GM23338 (cell line): Measurements from ENCODE around the gene SLC35A2. TPM values are rescaled to one million over a fixed set of nuclear protein-coding genes. Genes with fewer than 3 reads are reported as not detected.

Experiments used
- ATAC-seq: fragments of 200-7000 bp; cut with Tn5 transposase; 3 replicates; pipeline ENCODE4 v1.9.1; 2020
- DNase-seq: peaks from one replicate; pipeline ENCODE4 v3.0.0-alpha.2; 2015; ENCODE audit warnings: low spot score
- H2AFZ ChIP-seq: fragments of 200-600 bp; sonication (generic); 2 replicates; pipeline ENCODE4 v1.8.0; 2016; ENCODE audit warnings: antibody characterized with exemption, mild to moderate bottlenecking, moderate library complexity
- H3F3A ChIP-seq: fragments of 200-600 bp; sonication (generic); replicated peaks from 2 replicates; pipeline ENCODE4 v1.8.0; 2017; ENCODE audit warnings: antibody characterized with exemption, mixed run types, low read depth
- H3K27ac ChIP-seq: fragments of 200-600 bp; sonication (generic); 2 replicates; pipeline ENCODE4 v1.6.1; 2016; ENCODE audit warnings: low read depth
- H3K27me3 ChIP-seq: fragments of 200-600 bp; sonication (generic); 2 replicates; pipeline ENCODE4 v1.8.0; 2016; ENCODE audit warnings: mild to moderate bottlenecking, mixed run types, moderate library complexity; ENCODE audit not compliant: insufficient read depth
- H3K36me3 ChIP-seq: fragments of 200-600 bp; sonication (generic); 2 replicates; pipeline ENCODE4 v1.8.0; 2016; ENCODE audit warnings: mild to moderate bottlenecking; ENCODE audit not compliant: insufficient read depth
- H3K4me1 ChIP-seq: fragments of 200-600 bp; sonication (generic); 2 replicates; pipeline ENCODE4 v1.8.0; 2016; ENCODE audit warnings: mild to moderate bottlenecking, moderate library complexity; ENCODE audit not compliant: insufficient read depth
- H3K4me2 ChIP-seq: fragments of 200-600 bp; sonication (generic); 2 replicates; pipeline ENCODE4 v1.7.1; 2017; ENCODE audit warnings: mixed run types
- H3K4me3 ChIP-seq: fragments of 200-600 bp; sonication (generic); 2 replicates; pipeline ENCODE4 v1.6.1; 2016; ENCODE audit warnings: mixed run types
- H3K79me2 ChIP-seq: fragments of 200-600 bp; sonication (generic); replicated peaks from 2 replicates; pipeline ENCODE4 v1.8.0; 2017; ENCODE audit warnings: mild to moderate bottlenecking; ENCODE audit not compliant: insufficient read depth
- H3K9me2 ChIP-seq: fragments of 200-600 bp; sonication (generic); 2 replicates; pipeline ENCODE4 v1.8.0; 2017; ENCODE audit not compliant: insufficient read depth
- H4K20me1 ChIP-seq: fragments of 200-600 bp; sonication (generic); replicated peaks from 2 replicates; pipeline ENCODE4 v1.8.0; 2017; ENCODE audit warnings: mild to moderate bottlenecking; ENCODE audit not compliant: insufficient read depth
- H3K27ac Mint-ChIP-seq: 2 replicates; pipeline ENCODE4 v1.8.0; 2020; ENCODE audit warnings: inconsistent platforms, mild to moderate bottlenecking, moderate library complexity, mixed read lengths
- H3K27me3 Mint-ChIP-seq: 3 replicates; pipeline ENCODE4 v1.8.0; 2022; ENCODE audit warnings: low read depth, mild to moderate bottlenecking, moderate library complexity, mixed read lengths, inconsistent platforms; ENCODE audit not compliant: insufficient read depth, poor library complexity
- H3K36me3 Mint-ChIP-seq: 3 replicates; pipeline ENCODE4 v1.8.0; 2021; ENCODE audit warnings: low read depth, mild to moderate bottlenecking, inconsistent platforms, moderate library complexity, mixed read lengths
- H3K4me1 Mint-ChIP-seq: 3 replicates; pipeline ENCODE4 v1.8.0; 2020; ENCODE audit warnings: mild to moderate bottlenecking, inconsistent platforms, mixed read lengths
- H3K4me3 Mint-ChIP-seq: 3 replicates; pipeline ENCODE4 v1.8.0; 2021; ENCODE audit warnings: moderate library complexity, mild to moderate bottlenecking, inconsistent platforms, mixed read lengths
- H3K9me3 Mint-ChIP-seq: 3 replicates; pipeline ENCODE4 v1.8.0; 2020; ENCODE audit warnings: moderate library complexity, mild to moderate bottlenecking, inconsistent platforms, mixed read lengths
- CREB1 ChIP-seq: fragments of 250-450 bp; sonication (Bioruptor Pico); IDR thresholded peaks from 2 replicates; pipeline ENCODE4 v1.5.0; 2020; ENCODE audit warnings: low read depth, mild to moderate bottlenecking, moderate library complexity
- EZH2 ChIP-seq: fragments of 200-600 bp; sonication (generic); IDR thresholded peaks from one replicate; pipeline ENCODE4 v1.8.0; 2017; ENCODE audit warnings: antibody characterized with exemption, mild to moderate bottlenecking, low read depth; ENCODE audit not compliant: unreplicated experiment
- JUNB ChIP-seq: IDR thresholded peaks from one replicate; pipeline ENCODE4 v1.6.1; 2016; ENCODE audit warnings: antibody characterized with exemption; ENCODE audit not compliant: unreplicated experiment
- NANOG ChIP-seq: IDR thresholded peaks from 2 replicates; pipeline ENCODE4 v1.6.1; 2016; ENCODE audit warnings: antibody characterized with exemption, borderline replicate concordance
- POLR2AphosphoS5 ChIP-seq: IDR thresholded peaks from 2 replicates; pipeline ENCODE4 v1.6.1; 2016; ENCODE audit warnings: antibody characterized with exemption, low read depth
- STAT1 ChIP-seq: IDR thresholded peaks from one replicate; pipeline ENCODE4 v1.6.1; 2016; ENCODE audit warnings: antibody characterized with exemption; ENCODE audit not compliant: unreplicated experiment
- ZNF114 ChIP-seq: fragments of 250-450 bp; sonication (Bioruptor Pico); IDR thresholded peaks from 2 replicates; pipeline ENCODE4 v1.5.0; 2020; ENCODE audit warnings: mild to moderate bottlenecking, moderate library complexity
- ZNF331 ChIP-seq: fragments of 250-450 bp; sonication (Bioruptor Pico); IDR thresholded peaks from 2 replicates; pipeline ENCODE4 v1.5.0; 2020; ENCODE audit warnings: low read depth, mild to moderate bottlenecking, moderate library complexity
- polyA plus RNA-seq: library from polyadenylated mRNA; unstranded; fragments of >200 nt; fragmentation: Nextera tagmentation; extraction: Ambion mirVana; gene quantifications from 2 replicates; pipeline ENCODE4 v1.2.1, GENCODE V29; 2016
- total RNA-seq: library from RNA; depleted of rRNA; stranded (reverse); fragments of >200 nt; shearing (Covaris generic); gene quantifications from 2 replicates; pipeline ENCODE4 v1.2.3, GENCODE V29; 2014
- TF ChIP-seq, protein P1 (sequence below): IDR thresholded peaks from 2 replicates; pipeline ENCODE4 v1.6.1; 2016; ENCODE audit warnings: antibody characterized with exemption
- TF ChIP-seq, protein P2 (sequence below): IDR thresholded peaks from one replicate; pipeline ENCODE4 v1.6.1; 2018; ENCODE audit warnings: antibody characterized with exemption; ENCODE audit not compliant: unreplicated experiment
- TF ChIP-seq, protein P3 (sequence below), 2 experiments: fragments of 200-600 bp in 1 of 2; sonication (generic) in 1 of 2; conservative IDR thresholded peaks; 2 replicates each; pipeline versions ENCODE4 v1.5.1 to v1.6.1; 2016 to 2017; ENCODE audit warnings: antibody characterized with exemption in 2 of 2, low read depth in 2 of 2, mild to moderate bottlenecking in 2 of 2, moderate library complexity in 1 of 2

SLC35A2 gene
- total and polyA plus RNA-seq, 2 experiments from 2014 or later = 13.0 to 16.4 TPM

DNA sequence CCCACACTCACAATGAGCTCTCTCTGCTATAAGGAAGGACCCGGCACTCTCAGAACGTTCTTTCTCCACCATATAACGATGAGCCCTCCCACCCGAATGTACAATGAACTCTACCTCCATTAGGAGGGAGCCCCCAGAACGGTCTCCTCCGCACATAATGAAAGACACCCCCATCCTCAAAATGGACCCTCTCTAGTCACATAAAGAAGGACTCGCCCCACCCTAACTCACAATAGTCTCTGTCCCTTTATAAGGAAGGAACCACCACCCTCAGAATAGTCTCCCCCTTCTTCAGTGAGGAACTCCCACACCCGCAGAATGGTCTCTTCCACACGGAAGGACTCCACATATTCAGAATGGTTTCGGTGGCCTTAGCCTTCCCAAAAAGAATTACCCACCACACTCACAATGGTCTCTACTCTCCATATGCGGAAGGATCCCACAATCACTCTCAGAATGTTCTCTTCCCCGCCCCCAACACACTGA is 477 bp downstream of the SLC35A2 start:
- Histone ChIP-seq H3K36me3 (peaks cover 25% of the 10 kb centered on the region; the same call in 1 of the 2 replicates), H3F3A (peaks cover 33% of the 10 kb centered on the region), H2AFZ (no peak overlapping the region), H3K27ac (no peak overlapping the region; the same call in 1 of the 2 replicates), H3K9me2 (no peaks in the 10 kb centered on the region), H3K4me2 (peak overlapping the region; percentile 82), H3K27me3 (no peaks in the 10 kb centered on the region), H3K4me1 (peaks cover 14% of the 10 kb centered on the region; the same call in 1 of the 2 replicates), H3K79me2 (peaks cover 26% of the 10 kb centered on the region), H3K4me3 (peak overlapping the region; percentile 71), H4K20me1 (peaks cover 7% of the 10 kb centered on the region)
- H3K36me3 Mint-ChIP-seq = peaks cover 41% of the 10 kb centered on the region
- H3K27me3 Mint-ChIP-seq = peaks cover 18% of the 10 kb centered on the region
- H3K27ac Mint-ChIP-seq = peak overlapping the region; percentile 94
- DNase-seq (no peak), ATAC-seq (peak; percentile 1; the same call in 2 of the 3 replicates)
- TF ChIP-seq POLR2AphosphoS5 (no peak), STAT1 (no peak), NANOG (no peak), EZH2 (no peak), ZNF114 (no peak), CREB1 (CRISPR knock-in tag) (no peak), JUNB (no peak), ZNF331 (CRISPR knock-in tag) (no peak)
- TF ChIP-seq, protein P1, sequence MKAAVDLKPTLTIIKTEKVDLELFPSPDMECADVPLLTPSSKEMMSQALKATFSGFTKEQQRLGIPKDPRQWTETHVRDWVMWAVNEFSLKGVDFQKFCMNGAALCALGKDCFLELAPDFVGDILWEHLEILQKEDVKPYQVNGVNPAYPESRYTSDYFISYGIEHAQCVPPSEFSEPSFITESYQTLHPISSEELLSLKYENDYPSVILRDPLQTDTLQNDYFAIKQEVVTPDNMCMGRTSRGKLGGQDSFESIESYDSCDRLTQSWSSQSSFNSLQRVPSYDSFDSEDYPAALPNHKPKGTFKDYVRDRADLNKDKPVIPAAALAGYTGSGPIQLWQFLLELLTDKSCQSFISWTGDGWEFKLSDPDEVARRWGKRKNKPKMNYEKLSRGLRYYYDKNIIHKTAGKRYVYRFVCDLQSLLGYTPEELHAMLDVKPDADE = no peak
- TF ChIP-seq, protein P2, sequence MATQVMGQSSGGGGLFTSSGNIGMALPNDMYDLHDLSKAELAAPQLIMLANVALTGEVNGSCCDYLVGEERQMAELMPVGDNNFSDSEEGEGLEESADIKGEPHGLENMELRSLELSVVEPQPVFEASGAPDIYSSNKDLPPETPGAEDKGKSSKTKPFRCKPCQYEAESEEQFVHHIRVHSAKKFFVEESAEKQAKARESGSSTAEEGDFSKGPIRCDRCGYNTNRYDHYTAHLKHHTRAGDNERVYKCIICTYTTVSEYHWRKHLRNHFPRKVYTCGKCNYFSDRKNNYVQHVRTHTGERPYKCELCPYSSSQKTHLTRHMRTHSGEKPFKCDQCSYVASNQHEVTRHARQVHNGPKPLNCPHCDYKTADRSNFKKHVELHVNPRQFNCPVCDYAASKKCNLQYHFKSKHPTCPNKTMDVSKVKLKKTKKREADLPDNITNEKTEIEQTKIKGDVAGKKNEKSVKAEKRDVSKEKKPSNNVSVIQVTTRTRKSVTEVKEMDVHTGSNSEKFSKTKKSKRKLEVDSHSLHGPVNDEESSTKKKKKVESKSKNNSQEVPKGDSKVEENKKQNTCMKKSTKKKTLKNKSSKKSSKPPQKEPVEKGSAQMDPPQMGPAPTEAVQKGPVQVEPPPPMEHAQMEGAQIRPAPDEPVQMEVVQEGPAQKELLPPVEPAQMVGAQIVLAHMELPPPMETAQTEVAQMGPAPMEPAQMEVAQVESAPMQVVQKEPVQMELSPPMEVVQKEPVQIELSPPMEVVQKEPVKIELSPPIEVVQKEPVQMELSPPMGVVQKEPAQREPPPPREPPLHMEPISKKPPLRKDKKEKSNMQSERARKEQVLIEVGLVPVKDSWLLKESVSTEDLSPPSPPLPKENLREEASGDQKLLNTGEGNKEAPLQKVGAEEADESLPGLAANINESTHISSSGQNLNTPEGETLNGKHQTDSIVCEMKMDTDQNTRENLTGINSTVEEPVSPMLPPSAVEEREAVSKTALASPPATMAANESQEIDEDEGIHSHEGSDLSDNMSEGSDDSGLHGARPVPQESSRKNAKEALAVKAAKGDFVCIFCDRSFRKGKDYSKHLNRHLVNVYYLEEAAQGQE = no peak
- TF ChIP-seq, protein P3, sequence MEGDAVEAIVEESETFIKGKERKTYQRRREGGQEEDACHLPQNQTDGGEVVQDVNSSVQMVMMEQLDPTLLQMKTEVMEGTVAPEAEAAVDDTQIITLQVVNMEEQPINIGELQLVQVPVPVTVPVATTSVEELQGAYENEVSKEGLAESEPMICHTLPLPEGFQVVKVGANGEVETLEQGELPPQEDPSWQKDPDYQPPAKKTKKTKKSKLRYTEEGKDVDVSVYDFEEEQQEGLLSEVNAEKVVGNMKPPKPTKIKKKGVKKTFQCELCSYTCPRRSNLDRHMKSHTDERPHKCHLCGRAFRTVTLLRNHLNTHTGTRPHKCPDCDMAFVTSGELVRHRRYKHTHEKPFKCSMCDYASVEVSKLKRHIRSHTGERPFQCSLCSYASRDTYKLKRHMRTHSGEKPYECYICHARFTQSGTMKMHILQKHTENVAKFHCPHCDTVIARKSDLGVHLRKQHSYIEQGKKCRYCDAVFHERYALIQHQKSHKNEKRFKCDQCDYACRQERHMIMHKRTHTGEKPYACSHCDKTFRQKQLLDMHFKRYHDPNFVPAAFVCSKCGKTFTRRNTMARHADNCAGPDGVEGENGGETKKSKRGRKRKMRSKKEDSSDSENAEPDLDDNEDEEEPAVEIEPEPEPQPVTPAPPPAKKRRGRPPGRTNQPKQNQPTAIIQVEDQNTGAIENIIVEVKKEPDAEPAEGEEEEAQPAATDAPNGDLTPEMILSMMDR (conservative IDR thresholded peaks at IDR 0.05; ENCODE audit: low read depth in 2 of 2) = no peak
- H3K9me3 Mint-ChIP-seq = peaks cover 4% of the 10 kb centered on the region; the same call in 2 of the 3 replicates
- peak overlapping the region; percentile 93 for H3K4me3 Mint-ChIP-seq
- peaks cover 32% of the 10 kb centered on the region for H3K4me1 Mint-ChIP-seq
